Progenitor cell of endocrine pancreas (in vitro differentiated cells): ENCODE results near the gene STEAP1B. TPM values are rescaled to one million over a fixed set of nuclear protein-coding genes. Genes with fewer than 3 reads are reported as not detected.
"Not testable (repeated sequence)": the region's sequence is repeated elsewhere in the genome, so short reads cannot be mapped to it uniquely, and the experiment has no call there.

Experiments used
- DNase-seq: peaks from one replicate; pipeline ENCODE4 v3.0.0; 2021; ENCODE audit warnings: low spot score; ENCODE audit not compliant: unreplicated experiment
- H3K27ac Mint-ChIP-seq: 2 replicates; pipeline ENCODE4 v1.8.0; 2021; ENCODE audit warnings: mild to moderate bottlenecking, moderate library complexity, mixed read lengths
- H3K27me3 Mint-ChIP-seq: 2 replicates; pipeline ENCODE4 v1.8.0; 2021; ENCODE audit warnings: mixed read lengths
- H3K36me3 Mint-ChIP-seq: 2 replicates; pipeline ENCODE4 v1.8.0; 2022; ENCODE audit warnings: mixed read lengths; ENCODE audit not compliant: insufficient read depth
- H3K4me1 Mint-ChIP-seq: 2 replicates; pipeline ENCODE4 v1.8.0; 2021; ENCODE audit warnings: low read depth, mixed read lengths
- H3K4me3 Mint-ChIP-seq: 2 replicates; pipeline ENCODE4 v1.8.0; 2021; ENCODE audit warnings: low read depth, mild to moderate bottlenecking, moderate library complexity, mixed read lengths
- H3K9me3 Mint-ChIP-seq: 2 replicates; pipeline ENCODE4 v1.8.0; 2021; ENCODE audit warnings: low read depth, mixed read lengths
- CTCF ChIP-seq: fragments of 200-600 bp; sonication (generic); IDR thresholded peaks from one replicate; pipeline ENCODE4 v1.5.0; 2021; ENCODE audit warnings: antibody characterized with exemption, mild to moderate bottlenecking; ENCODE audit not compliant: unreplicated experiment
- total RNA-seq: library from RNA; stranded (reverse); gene quantifications from 2 replicates; pipeline ENCODE4 v1.2.1, GENCODE V29; 2021

Gene STEAP1B
- total RNA-seq, 1 donor from 2014 or later = 0.89 TPM

GRCh38 chr7:22523478-22524352, 23.7 kb upstream of the STEAP1B start:
- H3K9me3 Mint-ChIP-seq, H3K4me1 Mint-ChIP-seq, H3K27me3 Mint-ChIP-seq, H3K36me3 Mint-ChIP-seq, DNase-seq, H3K4me3 Mint-ChIP-seq, H3K27ac Mint-ChIP-seq: not testable (repeated sequence)
- TF ChIP-seq CTCF = peak; percentile 31

- not testable (repeated sequence) for H3K4me1 Mint-ChIP-seq, H3K4me3 Mint-ChIP-seq, H3K27ac Mint-ChIP-seq, DNase-seq, H3K36me3 Mint-ChIP-seq, H3K9me3 Mint-ChIP-seq, H3K27me3 Mint-ChIP-seq
These were observed 19.6 kb upstream of the STEAP1B start for GRCh38 chr7:22519560-22519959.

GRCh38 chr7:22516950-22517349, 17.0 kb upstream of the STEAP1B start:
- H3K27me3 Mint-ChIP-seq, H3K4me1 Mint-ChIP-seq, H3K4me3 Mint-ChIP-seq, H3K36me3 Mint-ChIP-seq, DNase-seq, H3K27ac Mint-ChIP-seq, H3K9me3 Mint-ChIP-seq: not testable (repeated sequence)

DNA sequence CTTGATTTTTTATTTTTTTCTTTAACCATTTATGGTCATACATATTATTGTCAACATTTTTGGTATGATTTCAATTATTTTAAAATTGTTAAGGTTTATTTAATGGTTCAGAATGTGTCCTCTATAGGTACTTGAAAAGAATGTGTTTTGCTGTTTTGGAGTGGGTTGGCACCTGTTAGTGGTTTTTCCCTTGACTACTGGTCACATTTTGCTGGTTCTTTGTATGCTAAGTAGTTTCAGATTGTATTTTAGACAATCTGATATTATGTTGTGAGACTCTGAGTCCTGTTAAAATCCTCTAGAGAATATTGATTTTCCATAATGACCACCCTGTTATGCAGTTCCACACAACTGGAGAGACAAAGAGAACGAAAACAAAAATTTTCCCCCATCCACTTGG, 15.0 kb upstream of the STEAP1B start:
- H3K27me3 Mint-ChIP-seq, DNase-seq, H3K4me3 Mint-ChIP-seq, H3K4me1 Mint-ChIP-seq, H3K36me3 Mint-ChIP-seq, H3K9me3 Mint-ChIP-seq, H3K27ac Mint-ChIP-seq: not testable (repeated sequence)

GRCh38 chr7:22507320-22507719, 7.3 kb upstream of the STEAP1B start:
- H3K27me3 Mint-ChIP-seq, H3K9me3 Mint-ChIP-seq, H3K4me1 Mint-ChIP-seq, H3K4me3 Mint-ChIP-seq, H3K36me3 Mint-ChIP-seq, DNase-seq, H3K27ac Mint-ChIP-seq: not testable (repeated sequence)

DNA sequence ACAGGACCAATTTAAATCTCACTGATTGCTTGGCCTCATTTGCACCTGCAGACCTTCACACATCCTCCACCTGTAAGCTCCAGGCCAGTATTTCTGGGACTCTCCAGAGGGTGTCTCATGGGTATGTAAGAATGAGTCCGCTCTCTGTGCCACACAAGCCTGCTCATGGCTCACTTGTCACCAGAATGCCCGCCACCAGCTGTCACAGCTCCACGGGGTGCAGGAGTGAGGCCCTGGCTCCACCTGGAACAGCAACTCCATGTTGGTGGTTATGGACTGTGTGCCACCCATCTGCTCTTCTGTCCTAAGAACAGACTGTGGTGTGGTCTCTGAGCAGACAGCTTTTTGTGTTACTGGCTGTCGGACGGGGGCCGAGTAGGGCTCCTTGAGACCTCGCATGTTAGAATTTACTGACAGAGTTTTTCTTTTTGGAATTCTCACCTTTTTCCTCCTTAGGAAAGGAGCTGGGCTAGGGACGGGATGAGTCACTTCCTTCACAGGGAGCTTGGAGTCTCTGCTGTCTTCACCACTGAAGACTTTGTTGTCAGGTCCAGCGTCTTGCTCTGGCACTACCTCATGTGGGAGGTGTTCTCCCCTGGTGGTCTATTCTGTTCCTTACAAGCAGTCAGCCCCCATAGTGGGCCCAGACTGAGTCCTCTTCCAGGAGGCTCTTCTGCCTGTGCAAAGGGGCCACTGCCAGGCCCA, 6.5 kb upstream of the STEAP1B start:
- not testable (repeated sequence) for DNase-seq, H3K27ac Mint-ChIP-seq, H3K4me1 Mint-ChIP-seq, H3K27me3 Mint-ChIP-seq, H3K4me3 Mint-ChIP-seq, H3K9me3 Mint-ChIP-seq, H3K36me3 Mint-ChIP-seq

- not testable (repeated sequence) for H3K9me3 Mint-ChIP-seq, H3K4me1 Mint-ChIP-seq, H3K36me3 Mint-ChIP-seq, H3K4me3 Mint-ChIP-seq, DNase-seq, H3K27ac Mint-ChIP-seq
- H3K27me3 Mint-ChIP-seq = peaks cover 18% of the 10 kb centered on the region
- TF ChIP-seq CTCF = peak; percentile 58
These were observed 4.5 kb upstream of the STEAP1B start for GRCh38 chr7:22504519-22504918.

GRCh38 chr7:22502104-22502503, 2.1 kb upstream of the STEAP1B start:
- peaks cover 35% of the 10 kb centered on the region for H3K27me3 Mint-ChIP-seq
- H3K4me3 Mint-ChIP-seq, H3K27ac Mint-ChIP-seq, H3K4me1 Mint-ChIP-seq, H3K36me3 Mint-ChIP-seq, DNase-seq, H3K9me3 Mint-ChIP-seq: not testable (repeated sequence)
